GM23248 (cell line): ENCODE results near the gene PLS3. TPM values are rescaled to one million over a fixed set of nuclear protein-coding genes. Genes with fewer than 3 reads are reported as not detected.
A peak's percentile ranks its signal among the peaks of the same experiment; 100 is the strongest.

Source experiments
- DNase-seq: peaks from one replicate; pipeline ENCODE4 v3.0.0-alpha.2; 2015
- H2AFZ ChIP-seq: fragments of 200-600 bp; sonication (generic); 2 replicates; pipeline ENCODE4 v1.6.1; 2016; ENCODE audit warnings: antibody characterized with exemption
- H3F3A ChIP-seq: fragments of 200-600 bp; sonication (generic); 2 replicates; pipeline ENCODE4 v1.6.1; 2016; ENCODE audit warnings: mild to moderate bottlenecking, antibody characterized with exemption, mixed run types; ENCODE audit not compliant: insufficient read depth
- H3K27ac ChIP-seq: fragments of 200-600 bp; sonication (generic); 2 replicates; pipeline ENCODE4 v1.5.1; 2016; ENCODE audit warnings: mild to moderate bottlenecking
- H3K27me3 ChIP-seq: fragments of 200-600 bp; sonication (generic); replicated peaks from 2 replicates; pipeline ENCODE4 v1.6.1; 2016; ENCODE audit warnings: mild to moderate bottlenecking; ENCODE audit not compliant: insufficient read depth
- H3K36me3 ChIP-seq: fragments of 200-600 bp; sonication (generic); 2 replicates; pipeline ENCODE4 v1.6.1; 2016; ENCODE audit warnings: low read depth, mild to moderate bottlenecking
- H3K4me1 ChIP-seq: fragments of 200-600 bp; sonication (generic); 2 replicates; pipeline ENCODE4 v1.6.1; 2016; ENCODE audit warnings: mild to moderate bottlenecking; ENCODE audit not compliant: insufficient read depth
- H3K4me2 ChIP-seq: fragments of 200-600 bp; sonication (generic); one replicate; pipeline ENCODE4 v1.6.1; 2016; ENCODE audit warnings: mild to moderate bottlenecking; ENCODE audit not compliant: unreplicated experiment
- H3K4me3 ChIP-seq: fragments of 200-600 bp; sonication (generic); 2 replicates; pipeline ENCODE4 v1.5.1; 2016; ENCODE audit warnings: mild to moderate bottlenecking
- H3K79me2 ChIP-seq: fragments of 200-600 bp; sonication (generic); 2 replicates; pipeline ENCODE4 v1.6.1; 2016; ENCODE audit warnings: mild to moderate bottlenecking; ENCODE audit not compliant: insufficient read depth
- H3K9ac ChIP-seq: fragments of 200-600 bp; sonication (generic); 2 replicates; pipeline ENCODE4 v1.6.1; 2016; ENCODE audit warnings: mild to moderate bottlenecking
- H3K9me2 ChIP-seq: fragments of 200-600 bp; sonication (generic); 2 replicates; pipeline ENCODE4 v1.6.1; 2016; ENCODE audit warnings: mixed run types, mild to moderate bottlenecking, moderate library complexity; ENCODE audit not compliant: insufficient read depth
- H3K9me3 ChIP-seq: fragments of 200-600 bp; sonication (generic); one replicate; pipeline ENCODE4 v1.6.1; 2017; ENCODE audit warnings: low read depth
- H4K20me1 ChIP-seq: fragments of 200-600 bp; sonication (generic); 2 replicates; pipeline ENCODE4 v1.6.0; 2016; ENCODE audit not compliant: insufficient read depth
- EZH2 ChIP-seq: fragments of 200-600 bp; sonication (generic); IDR thresholded peaks from 2 replicates; pipeline ENCODE4 v1.6.1; 2018; ENCODE audit warnings: antibody characterized with exemption, mild to moderate bottlenecking; ENCODE audit not compliant: insufficient read depth, poor library complexity, severe bottlenecking
- EZH2phosphoT487 ChIP-seq: fragments of 200-600 bp; sonication (generic); IDR thresholded peaks from 2 replicates; pipeline ENCODE4 v1.6.1; 2018; ENCODE audit warnings: antibody characterized with exemption, moderate library complexity, mild to moderate bottlenecking, low read depth; ENCODE audit not compliant: insufficient read depth
- WGBS, 2 experiments: methylation state at CpG; one replicate each; pipeline ENCODE4 v1.1.6; 2015 to 2017; ENCODE audit warnings: low lambda C conversion rate in 2 of 2, low coverage in 1 of 2; ENCODE audit errors: missing lambda C conversion rate in 2 of 2; 5-methylcytosine and 5-hydroxymethylcytosine counted together
- in situ Hi-C: fragments of 300-500 bp; cut with MboI; formaldehyde crosslinking; loops from 2 replicates; pipeline ENCODE4 v1.15.0; 2020
- polyA plus RNA-seq: library from polyadenylated mRNA; unstranded; fragments of >200 nt; fragmentation: Nextera tagmentation; extraction: Ambion mirVana; gene quantifications from 2 replicates; pipeline ENCODE4 v1.2.1, GENCODE V29; 2016
- total RNA-seq: library from RNA; depleted of rRNA; stranded (reverse); fragments of >200 nt; shearing (Covaris generic); gene quantifications from 2 replicates; pipeline ENCODE4 v1.2.3, GENCODE V29; 2014

Gene PLS3
- total and polyA plus RNA-seq, 2 experiments from 2014 or later, result 118 to 137 TPM

DNA sequence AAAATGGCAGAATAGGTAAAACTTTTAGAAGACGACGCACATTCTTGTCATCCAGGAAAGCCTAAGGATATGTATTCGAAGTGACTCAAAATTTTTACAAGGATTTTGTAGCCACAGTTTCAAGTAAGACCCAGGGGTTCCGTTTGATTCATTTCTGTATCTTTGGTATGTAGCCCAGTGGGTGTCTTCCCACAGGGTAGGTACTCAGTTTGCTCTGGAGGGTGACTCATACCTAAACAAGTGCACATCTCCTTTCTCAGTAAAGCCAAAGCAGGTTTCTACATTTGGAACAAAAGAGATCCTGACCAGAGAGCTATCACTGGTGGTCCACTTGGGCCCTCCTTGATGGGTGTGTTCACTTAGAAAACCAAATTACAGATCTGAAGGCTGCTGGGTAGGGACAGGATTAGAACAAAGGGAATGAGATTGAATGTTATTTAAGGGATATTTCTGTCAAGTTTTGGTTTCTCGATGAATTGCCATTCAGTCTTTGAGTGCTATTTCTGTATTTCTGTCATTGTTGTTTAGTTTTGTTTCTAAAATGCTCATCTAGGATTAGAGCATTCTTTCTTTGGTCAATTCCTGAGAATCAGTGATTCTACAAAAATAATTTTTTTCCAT lies 56.1 kb downstream of the PLS3 start:
- H3K79me2 ChIP-seq, result peaks cover 55% of the 10 kb centered on the region
- H3K9me2 ChIP-seq, result no peaks in the 10 kb centered on the region
- peaks cover 39% of the 10 kb centered on the region for H3F3A ChIP-seq
- H3K9me3 ChIP-seq, result no peaks in the 10 kb centered on the region
- no peaks in the 10 kb centered on the region for H3K27me3 ChIP-seq
- 11 to 12% methylated on average over 5 of the region's 5 CpGs for WGBS, 2 experiments
- peak overlapping the region; percentile 90 for H3K4me2 ChIP-seq
- TF ChIP-seq EZH2phosphoT487 (no peak), EZH2 (no peak)
- H3K9ac ChIP-seq, result peak overlapping the region; percentile 71
- H4K20me1 ChIP-seq, result no peaks in the 10 kb centered on the region
- peak overlapping the region; percentile 77 for H3K27ac ChIP-seq
- peak overlapping the region; percentile 69 for H3K4me3 ChIP-seq
- DNase-seq, result peak; percentile 76
- peaks cover 39% of the 10 kb centered on the region for H3K4me1 ChIP-seq
- no peak overlapping the region for H2AFZ ChIP-seq
- H3K36me3 ChIP-seq, result no peaks in the 10 kb centered on the region
- in situ Hi-C loops, result no loop called here

DNA sequence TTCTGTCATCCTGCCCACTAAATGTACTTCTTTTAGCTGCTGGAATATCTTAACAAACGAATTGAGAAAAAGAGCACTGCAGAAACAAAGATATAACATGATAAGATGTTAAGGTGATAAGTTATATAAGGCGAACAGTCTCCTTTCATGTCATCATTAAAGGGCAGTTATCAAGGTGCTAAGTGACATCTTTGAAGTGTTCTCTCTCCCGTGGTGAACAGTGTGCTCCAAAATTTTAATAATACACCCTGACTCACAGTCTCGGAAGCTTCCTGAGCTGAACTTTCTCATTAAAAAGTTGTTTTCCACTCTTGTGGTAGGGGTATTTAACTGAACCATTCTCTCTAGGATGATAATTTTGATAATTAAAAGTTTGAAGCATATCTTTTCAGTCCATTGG lies 61.6 kb downstream of the PLS3 start:
- Histone ChIP-seq H4K20me1 (no peaks in the 10 kb centered on the region), H3K27ac (no peak overlapping the region), H3K36me3 (no peaks in the 10 kb centered on the region), H3K79me2 (peaks cover 40% of the 10 kb centered on the region), H3K9me3 (no peaks in the 10 kb centered on the region), H3K27me3 (no peaks in the 10 kb centered on the region), H3F3A (peaks cover 13% of the 10 kb centered on the region), H3K4me3 (no peak overlapping the region), H2AFZ (no peak overlapping the region), H3K4me2 (no peak overlapping the region), H3K9me2 (no peaks in the 10 kb centered on the region), H3K9ac (no peak overlapping the region), H3K4me1 (peaks cover 30% of the 10 kb centered on the region)
- 68 to 69% methylated on average over 4 of the region's 4 CpGs for WGBS, 2 experiments
- in situ Hi-C loops, result no loop called here
- DNase-seq, result no peak
- TF ChIP-seq EZH2, result no peak
- no peak for TF ChIP-seq EZH2phosphoT487

DNA sequence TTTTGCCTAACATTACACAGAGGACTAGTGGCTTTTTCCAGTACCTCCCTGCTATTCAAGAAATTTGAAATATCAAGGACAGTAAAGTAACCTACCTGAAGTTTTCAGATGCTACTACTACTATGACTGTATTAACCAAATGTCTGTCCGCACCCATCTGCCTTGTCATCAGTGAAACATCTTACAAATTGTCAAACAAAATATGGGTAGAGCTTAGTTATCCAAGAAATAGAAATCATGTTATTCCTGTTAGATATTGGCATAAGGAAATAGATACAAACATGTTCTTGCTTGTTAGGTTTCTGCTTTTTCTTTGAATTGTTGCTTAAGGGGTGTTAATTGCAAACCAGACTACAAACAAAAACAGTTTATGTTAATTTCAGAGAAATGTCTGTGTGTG lies 63.9 kb downstream of the PLS3 start:
- Histone ChIP-seq H3K4me1 (peaks cover 31% of the 10 kb centered on the region), H3K9ac (no peak overlapping the region), H3K36me3 (no peaks in the 10 kb centered on the region), H3K27me3 (no peaks in the 10 kb centered on the region), H3K4me3 (0 out of 2 replicates have a peak overlapping the region, but pooled peaks have one; percentile 61), H4K20me1 (no peaks in the 10 kb centered on the region), H3K27ac (peak overlapping the region; percentile 84), H3K4me2 (peak overlapping the region; percentile 78), H3K9me3 (no peaks in the 10 kb centered on the region), H3K79me2 (peaks cover 24% of the 10 kb centered on the region), H2AFZ (no peak overlapping the region), H3F3A (peaks cover 6% of the 10 kb centered on the region; the same call in 1 of the 2 replicates), H3K9me2 (no peaks in the 10 kb centered on the region)
- in situ Hi-C loops, result no loop called here
- TF ChIP-seq EZH2 (no peak), EZH2phosphoT487 (no peak)
- DNase-seq, result peak; percentile 31
- WGBS, 2 experiments, result 19 to 22% methylated on average over 1 of the region's 1 CpG

DNA sequence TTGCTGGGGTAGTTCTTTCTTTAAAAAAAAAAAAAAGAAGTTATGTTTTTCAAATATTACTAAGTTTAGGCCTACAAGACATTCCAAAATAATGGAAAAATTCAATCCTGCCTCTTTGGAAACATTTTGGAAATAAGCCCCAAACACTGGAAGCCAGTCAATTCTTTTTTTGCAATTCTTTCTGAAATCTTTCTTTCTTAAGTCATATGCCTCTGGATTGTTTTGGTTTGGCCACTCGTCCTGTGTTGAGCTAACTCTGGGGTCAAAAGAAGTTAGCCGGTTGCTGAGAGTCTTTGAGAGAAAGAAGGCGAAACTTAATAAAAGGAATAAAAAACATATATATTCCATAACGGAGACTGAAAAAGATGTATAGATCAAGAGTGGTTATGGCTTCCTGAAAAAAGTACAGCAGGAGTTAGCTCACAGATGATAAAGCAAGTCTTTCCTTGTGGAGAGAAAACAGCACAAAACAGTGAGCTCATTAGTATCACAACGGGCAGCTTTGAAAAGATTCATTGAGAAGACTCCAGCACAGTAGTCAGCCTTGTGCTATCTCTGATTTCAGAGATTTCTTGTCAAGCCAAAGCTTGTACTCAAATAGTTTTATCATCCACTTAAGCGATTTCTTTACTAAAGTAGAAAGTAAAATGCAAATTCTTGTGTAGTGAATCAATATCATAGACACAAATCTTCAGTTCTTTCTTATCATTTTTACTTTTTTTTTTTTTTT lies 64.8 kb downstream of the PLS3 start:
- Histone ChIP-seq H3K4me3 (peak overlapping the region; percentile 61), H3K4me1 (peaks cover 37% of the 10 kb centered on the region), H3F3A (peaks cover 10% of the 10 kb centered on the region; the same call in 1 of the 2 replicates), H3K9me3 (no peaks in the 10 kb centered on the region), H2AFZ (0 out of 2 replicates have a peak overlapping the region, but pooled peaks have one; percentile 36), H3K27me3 (no peaks in the 10 kb centered on the region), H3K9me2 (no peaks in the 10 kb centered on the region), H3K27ac (peak overlapping the region; percentile 84), H3K36me3 (no peaks in the 10 kb centered on the region), H4K20me1 (no peaks in the 10 kb centered on the region), H3K79me2 (peaks cover 19% of the 10 kb centered on the region), H3K9ac (peak overlapping the region; percentile 65), H3K4me2 (peak overlapping the region; percentile 78)
- TF ChIP-seq EZH2 (no peak), EZH2phosphoT487 (no peak)
- WGBS, 2 experiments, result 6 to 7% methylated on average over 6 of the region's 6 CpGs
- in situ Hi-C loops, result no loop called here
- peak; percentile 57 for DNase-seq
